Muscle layer of duodenum (tissue), 2 donors: ENCODE results near the gene TRRAP.

Experiments used
- H3K27ac ChIP-seq: one replicate; pipeline ENCODE4 v1.7.0; 2013; ENCODE audit warnings: mild to moderate bottlenecking, low read length
- H3K27me3 ChIP-seq: one replicate; pipeline ENCODE4 v1.7.0; 2013; ENCODE audit warnings: low read depth, mild to moderate bottlenecking, control low read depth, low read length
- H3K36me3 ChIP-seq, 2 donors: one replicate each; pipeline ENCODE4 v1.7.0; 2013; ENCODE audit warnings: low read length in 2 of 2, control low read depth in 1 of 2, mild to moderate bottlenecking in 1 of 2; ENCODE audit not compliant: insufficient read depth in 2 of 2, control insufficient read depth in 1 of 2
- H3K4me1 ChIP-seq, 2 donors: one replicate each; pipeline ENCODE4 v1.7.0; 2013; ENCODE audit warnings: low read length in 2 of 2, mild to moderate bottlenecking in 2 of 2, control low read depth in 1 of 2, moderate library complexity in 1 of 2; ENCODE audit not compliant: insufficient read depth in 2 of 2, control insufficient read depth in 1 of 2
- H3K4me3 ChIP-seq, 2 donors: one replicate each; pipeline ENCODE4 v1.7.0; 2013; ENCODE audit warnings: low read length in 2 of 2, low read depth in 1 of 2, mild to moderate bottlenecking in 1 of 2
- H3K9me3 ChIP-seq, 2 donors: one replicate each; pipeline ENCODE4 v1.7.0; 2013; ENCODE audit warnings: low read length in 2 of 2, control low read depth in 1 of 2, mild to moderate bottlenecking in 1 of 2; ENCODE audit not compliant: control insufficient read depth in 1 of 2
- donor health status: healthy.

The TRRAP gene

DNA sequence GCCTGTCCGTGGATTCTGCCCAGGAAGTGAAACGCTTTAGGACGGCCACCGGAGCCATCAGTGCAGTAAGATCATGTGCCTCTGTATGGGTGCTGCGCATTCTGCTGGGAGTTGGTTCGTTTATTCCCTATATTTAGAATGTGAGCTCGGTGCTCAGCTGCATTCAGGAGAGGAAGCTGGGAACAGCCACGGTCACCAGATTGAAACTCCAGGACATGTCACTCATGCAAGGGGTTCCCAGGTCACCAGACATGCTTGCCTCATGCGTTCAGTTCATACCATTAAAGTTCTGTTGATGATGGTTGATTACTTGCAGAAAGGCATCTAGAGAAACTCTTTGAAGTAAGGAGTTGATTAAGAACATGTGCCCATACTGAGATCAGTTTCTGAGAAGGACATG is 78.1 kb downstream of the TRRAP start:
- Histone ChIP-seq H3K27ac (no peak overlapping the region), H3K4me3 (no peak overlapping the region), H3K27me3 (no peaks in the 10 kb centered on the region), H3K9me3 (no peaks in the 10 kb centered on the region), H3K36me3 (peaks cover 84 to 97% of the 10 kb centered on the region in 2 donors), H3K4me1 (no peaks in the 10 kb centered on the region)

DNA sequence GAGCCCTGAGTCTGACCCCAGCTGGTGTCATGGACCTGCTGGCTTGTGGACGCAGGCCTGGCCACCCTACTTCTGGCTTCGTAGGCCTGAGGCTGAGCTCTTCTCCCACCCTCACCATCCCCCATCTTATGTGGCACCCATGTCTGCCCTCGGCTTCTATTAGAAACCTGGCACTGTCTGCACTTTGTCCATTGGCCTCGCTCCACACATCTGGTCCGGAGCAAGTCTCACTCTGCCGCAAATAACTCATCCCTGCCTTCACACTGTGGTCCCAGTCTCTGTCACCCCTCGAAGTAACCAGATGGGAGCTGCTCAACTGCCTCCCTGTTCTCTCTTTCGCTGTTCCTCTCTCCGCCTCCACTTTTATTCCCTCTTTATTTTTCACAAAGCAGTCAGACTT is 78.6 kb downstream of the TRRAP start:
- Histone ChIP-seq H3K4me1 (no peaks in the 10 kb centered on the region), H3K27ac (no peak overlapping the region), H3K27me3 (no peaks in the 10 kb centered on the region), H3K9me3 (no peaks in the 10 kb centered on the region), H3K4me3 (no peak overlapping the region), H3K36me3 (peaks cover 83 to 97% of the 10 kb centered on the region in 2 donors)

DNA sequence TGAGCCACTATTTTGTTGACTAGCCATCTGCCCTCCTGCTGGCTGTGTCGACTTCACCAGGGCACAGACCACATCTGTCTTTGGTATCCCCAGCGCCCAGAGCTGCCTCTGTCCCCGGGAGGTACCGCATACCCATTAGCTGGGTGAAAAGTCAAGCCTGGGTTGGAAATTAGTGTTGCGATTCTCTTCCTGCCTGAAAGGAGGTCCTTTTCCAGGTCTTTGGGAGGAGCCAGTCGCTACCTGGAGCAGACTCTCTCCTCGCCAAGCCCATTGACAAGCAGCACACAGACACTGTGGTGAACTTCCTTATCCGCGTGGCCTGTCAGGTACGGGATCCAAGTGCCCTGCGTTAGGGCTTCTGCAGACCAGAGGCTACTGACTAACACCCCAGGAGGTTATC is 79.4 kb downstream of the TRRAP start:
- no peaks in the 10 kb centered on the region for H3K27me3 ChIP-seq
- H3K4me3 ChIP-seq, result no peak overlapping the region
- no peaks in the 10 kb centered on the region for H3K9me3 ChIP-seq
- H3K27ac ChIP-seq, result no peak overlapping the region
- no peaks in the 10 kb centered on the region for H3K4me1 ChIP-seq
- peaks cover 89 to 97% of the 10 kb centered on the region in 2 donors for H3K36me3 ChIP-seq

DNA sequence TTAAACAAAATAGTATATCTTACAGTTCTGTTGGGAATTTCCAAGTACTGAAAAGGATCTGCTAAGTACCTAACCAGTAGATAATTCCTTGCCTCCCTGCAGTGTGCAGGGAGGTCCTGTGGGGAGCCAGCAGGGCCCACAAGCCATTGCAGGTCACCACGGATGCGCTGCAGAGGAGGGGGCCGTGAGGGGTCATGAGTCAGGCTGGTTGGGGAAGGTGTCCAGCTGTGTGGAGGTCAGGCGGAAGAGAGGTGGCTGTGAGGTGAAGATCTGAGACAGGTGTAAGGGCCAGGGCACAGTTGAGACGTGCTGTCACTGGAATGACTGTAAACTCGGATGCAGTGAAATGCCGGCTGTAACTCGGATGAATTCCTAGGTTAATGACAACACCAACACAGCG is 80.6 kb downstream of the TRRAP start:
- Histone ChIP-seq H3K36me3 (peaks cover 87 to 95% of the 10 kb centered on the region in 2 donors), H3K27me3 (no peaks in the 10 kb centered on the region), H3K4me3 (no peak overlapping the region), H3K9me3 (no peaks in the 10 kb centered on the region), H3K4me1 (no peaks in the 10 kb centered on the region), H3K27ac (no peak overlapping the region)

DNA sequence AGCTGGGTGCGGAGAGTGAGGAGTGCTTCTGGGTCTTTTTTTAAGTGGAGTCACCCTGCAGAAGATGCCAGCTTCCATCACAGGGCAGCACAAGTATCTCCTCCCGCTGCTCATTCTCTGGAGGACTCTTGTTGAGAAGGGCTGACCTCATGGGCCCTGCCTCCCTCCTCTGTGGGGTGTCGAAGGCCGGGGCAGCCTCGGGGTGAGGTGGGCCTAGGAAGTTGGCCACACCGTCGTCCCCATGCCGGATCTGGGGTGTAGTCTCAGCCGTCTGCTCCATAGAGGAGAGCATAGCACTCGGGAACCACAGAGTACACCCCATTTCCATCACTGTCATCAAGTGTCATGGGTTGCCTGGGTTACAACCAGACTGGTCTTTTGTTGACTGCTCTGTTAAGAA is 85.0 kb downstream of the TRRAP start:
- Histone ChIP-seq H3K27ac (no peak overlapping the region), H3K36me3 (peaks cover 81 to 95% of the 10 kb centered on the region in 2 donors), H3K4me3 (no peak overlapping the region), H3K9me3 (no peaks in the 10 kb centered on the region), H3K4me1 (no peaks in the 10 kb centered on the region), H3K27me3 (no peaks in the 10 kb centered on the region)

DNA sequence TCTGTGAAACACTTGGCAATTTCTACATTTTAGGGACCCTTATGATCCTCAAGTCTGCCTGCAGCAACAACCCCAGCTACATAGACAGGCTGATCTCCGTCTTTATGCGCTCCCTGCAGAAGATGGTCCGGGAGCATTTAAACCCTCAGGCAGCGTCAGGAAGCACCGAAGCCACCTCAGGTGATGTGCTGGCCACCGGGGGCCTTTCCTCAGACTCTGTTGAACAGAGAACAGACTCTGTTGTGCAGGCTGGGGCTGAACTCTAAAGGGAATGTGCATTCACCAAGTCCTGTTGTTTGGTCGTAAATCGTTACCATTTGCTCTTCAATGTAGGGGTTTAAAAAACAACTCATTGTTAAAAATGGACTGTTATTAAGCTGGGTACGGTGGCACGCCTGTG is 86.3 kb downstream of the TRRAP start:
- no peaks in the 10 kb centered on the region for H3K9me3 ChIP-seq
- no peak overlapping the region for H3K4me3 ChIP-seq
- no peaks in the 10 kb centered on the region for H3K4me1 ChIP-seq
- H3K27me3 ChIP-seq, result no peaks in the 10 kb centered on the region
- H3K27ac ChIP-seq, result no peak overlapping the region
- peaks cover 81 to 95% of the 10 kb centered on the region in 2 donors for H3K36me3 ChIP-seq

DNA sequence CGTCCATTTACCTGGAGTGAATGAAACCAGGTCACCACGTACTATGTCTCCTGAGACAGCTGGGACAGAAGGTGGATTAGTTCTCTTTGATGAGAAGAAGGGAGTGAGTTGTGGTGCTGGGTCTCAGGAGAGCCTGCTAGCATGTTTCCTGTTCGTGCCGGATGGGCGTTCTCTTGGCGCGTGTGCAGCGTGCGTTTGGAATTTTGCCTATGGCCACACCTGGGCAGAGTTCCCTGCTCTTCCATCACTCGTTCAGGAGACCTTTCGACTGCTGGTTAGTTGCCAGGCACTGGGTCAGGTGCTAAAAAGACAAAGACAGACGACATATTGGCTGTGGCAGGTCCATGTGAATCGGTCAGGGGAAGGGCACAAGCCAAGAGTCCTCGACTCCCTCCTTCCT is 90.3 kb downstream of the TRRAP start:
- no peak overlapping the region for H3K27ac ChIP-seq
- no peaks in the 10 kb centered on the region for H3K4me1 ChIP-seq
- H3K36me3 ChIP-seq, result peaks cover 83 to 97% of the 10 kb centered on the region in 2 donors
- no peaks in the 10 kb centered on the region for H3K9me3 ChIP-seq
- H3K4me3 ChIP-seq, result no peak overlapping the region
- H3K27me3 ChIP-seq, result no peaks in the 10 kb centered on the region

DNA sequence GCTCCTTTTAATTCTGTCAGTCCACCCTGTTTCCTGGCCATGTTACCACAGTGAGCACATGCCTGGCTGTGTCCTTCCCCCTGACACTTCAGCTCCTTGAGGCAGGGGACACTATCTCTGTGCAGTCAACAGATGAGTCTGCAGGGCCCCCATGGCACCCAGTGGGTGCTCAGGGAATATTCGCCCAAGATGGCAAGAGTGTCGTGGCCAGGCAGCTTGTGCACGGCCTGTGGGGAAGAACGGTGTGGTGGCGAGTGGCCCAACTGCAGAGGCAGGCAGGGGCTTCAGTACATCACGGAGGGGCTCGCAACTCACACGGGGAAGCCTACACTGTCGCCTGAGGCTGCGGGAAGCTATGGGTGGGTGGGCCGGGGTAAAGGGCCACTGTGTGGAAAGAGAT is 91.1 kb downstream of the TRRAP start:
- Histone ChIP-seq H3K36me3 (peaks cover 81 to 99% of the 10 kb centered on the region in 2 donors), H3K4me3 (no peak overlapping the region), H3K9me3 (no peaks in the 10 kb centered on the region), H3K27ac (no peak overlapping the region), H3K4me1 (no peaks in the 10 kb centered on the region), H3K27me3 (no peaks in the 10 kb centered on the region)

DNA sequence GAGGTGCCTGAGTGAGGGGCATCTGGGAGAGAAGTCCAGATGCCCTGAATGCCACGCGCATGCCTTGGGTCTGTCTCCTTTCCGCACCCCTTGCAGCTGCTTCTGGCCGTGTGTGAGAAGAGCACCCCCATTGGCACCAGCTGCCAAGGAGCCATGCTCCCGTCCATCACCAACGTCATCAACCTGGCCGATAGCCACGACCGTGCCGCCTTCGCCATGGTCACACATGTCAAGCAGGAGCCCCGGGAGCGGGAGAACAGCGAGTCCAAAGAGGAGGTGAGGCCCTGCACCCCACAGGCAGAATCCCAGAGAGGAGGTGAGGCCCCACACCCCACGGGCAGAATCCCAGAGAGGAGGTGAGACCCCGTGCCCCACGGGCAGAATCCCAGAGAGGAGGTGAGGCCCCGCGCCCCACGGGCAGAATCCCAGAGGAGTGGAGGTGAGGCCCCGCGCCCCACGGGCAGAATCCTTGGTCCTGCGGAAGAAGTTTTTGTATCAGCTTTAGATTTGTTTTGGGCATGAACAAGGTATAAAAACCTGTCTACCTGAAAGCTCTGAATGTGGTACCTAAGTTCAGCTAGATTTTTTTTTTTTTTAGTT is 91.8 kb downstream of the TRRAP start:
- Histone ChIP-seq H3K9me3 (no peaks in the 10 kb centered on the region), H3K4me3 (no peak overlapping the region), H3K27ac (no peak overlapping the region), H3K36me3 (peaks cover 79 to 99% of the 10 kb centered on the region in 2 donors), H3K4me1 (no peaks in the 10 kb centered on the region), H3K27me3 (no peaks in the 10 kb centered on the region)

DNA sequence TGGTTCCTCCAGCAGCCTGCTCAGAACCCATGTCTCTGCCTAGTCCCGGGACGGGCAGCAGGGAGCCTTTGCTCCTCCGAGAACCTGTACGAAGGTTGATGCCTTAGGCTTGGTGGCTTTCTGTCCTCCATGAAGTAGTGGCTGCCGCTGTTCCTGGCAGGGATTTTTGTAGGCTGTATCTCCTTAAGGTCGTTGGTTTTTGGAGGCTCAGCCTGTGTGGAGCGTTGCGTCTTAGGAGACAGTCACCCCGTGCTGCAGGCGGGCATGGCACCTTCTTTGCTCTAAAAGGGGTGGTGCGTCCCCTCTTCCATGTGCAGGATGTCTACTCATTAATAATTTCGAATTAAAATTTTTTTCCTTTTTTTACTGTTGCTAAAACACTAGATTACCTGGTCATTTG is 92.5 kb downstream of the TRRAP start:
- Histone ChIP-seq H3K36me3 (peaks cover 79 to 99% of the 10 kb centered on the region in 2 donors), H3K9me3 (no peaks in the 10 kb centered on the region), H3K27ac (no peak overlapping the region), H3K4me3 (no peak overlapping the region), H3K27me3 (no peaks in the 10 kb centered on the region), H3K4me1 (no peaks in the 10 kb centered on the region)

DNA sequence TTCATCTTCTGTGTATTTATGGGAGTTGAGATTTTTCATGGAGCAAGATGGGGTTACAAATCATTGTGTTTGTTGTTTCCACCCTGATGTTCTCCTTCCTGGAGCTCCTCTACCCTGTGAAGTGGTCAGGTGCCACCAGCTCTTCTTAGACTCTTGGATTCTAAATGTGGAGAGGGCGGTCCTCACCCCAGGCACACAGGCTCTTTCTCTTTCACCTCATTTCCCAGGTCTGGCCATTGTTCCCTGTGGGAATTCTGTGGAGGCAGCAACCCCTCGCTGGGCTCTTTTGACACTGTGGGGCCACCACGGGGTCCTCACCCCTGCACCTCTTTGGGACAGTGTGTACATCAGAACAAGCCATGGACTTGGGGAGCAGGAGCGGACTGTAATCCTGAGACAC is 95.9 kb downstream of the TRRAP start:
- Histone ChIP-seq H3K27ac (no peak overlapping the region), H3K36me3 (peaks cover 87 to 99% of the 10 kb centered on the region in 2 donors), H3K27me3 (no peaks in the 10 kb centered on the region), H3K4me3 (no peak overlapping the region), H3K4me1 (no peaks in the 10 kb centered on the region), H3K9me3 (no peaks in the 10 kb centered on the region)
